Endothelial cell of umbilical vein (primary cell): ENCODE data around the gene TRMT1. TPM values are rescaled to one million over a fixed set of nuclear protein-coding genes. Genes with fewer than 3 reads are reported as not detected.

Experiments used
- BruUV-seq: library from RNA; stranded (reverse); fragments of 400-500 nt; replicated peaks from 2 replicates; lab custom pipeline; 2021; lab: Mats Ljungman, UMichigan
- CTCF ChIA-PET: fragments of 300-600, 350-600 bp; sonication (Branson Sonifier 250); formaldehyde crosslinking; loops from one replicate; lab custom pipeline; 2021; ENCODE audit warnings: antibody characterized with exemption, inconsistent platforms; lab: Charles Lee
- POLR2A ChIA-PET: fragments of 300-600, 350-600 bp; sonication (Branson Sonifier 250); formaldehyde crosslinking; loops from one replicate; lab custom pipeline; 2021; ENCODE audit warnings: antibody characterized with exemption, inconsistent platforms; lab: Charles Lee
- DNase-seq: peaks from one replicate; pipeline ENCODE4 v3.0.0-alpha.2; 2011; ENCODE audit warnings: low read depth, low spot score
- FAIRE-seq: peaks from 2 replicates; lab custom pipeline; 2011; peaks lifted over from hg19 to GRCh38; lab: Jason Lieb, UNC
- H2AFZ ChIP-seq: 2 replicates; pipeline ENCODE4 v1.6.0; 2012; ENCODE audit warnings: low read depth, low read length, control low read depth, inconsistent platforms
- H3K27ac ChIP-seq: 2 replicates; pipeline ENCODE4 v1.5.1; 2011; ENCODE audit warnings: low read depth, mild to moderate bottlenecking, control low read depth, low read length, moderate library complexity; ENCODE audit not compliant: insufficient read depth
- H3K27me3 ChIP-seq, 2 experiments: 2 replicates each; pipeline versions ENCODE4 v1.6.0 to v1.6.1; 2011; ENCODE audit warnings: low read length in 2 of 2, mixed read lengths in 1 of 2; ENCODE audit not compliant: control insufficient read depth in 2 of 2, insufficient read depth in 2 of 2
- H3K36me3 ChIP-seq, 2 experiments: 2 replicates in 1 of 2; 3 replicates in 1 of 2; pipeline ENCODE4 v1.5.1; 2011; ENCODE audit warnings: low read length in 2 of 2, mild to moderate bottlenecking in 1 of 2, moderate library complexity in 1 of 2; ENCODE audit not compliant: control insufficient read depth in 2 of 2, insufficient read depth in 2 of 2; ENCODE audit errors: extremely low read depth in 1 of 2
- H3K4me1 ChIP-seq: 3 replicates; pipeline ENCODE4 v1.5.1; 2011; ENCODE audit warnings: mild to moderate bottlenecking, low read length; ENCODE audit not compliant: control insufficient read depth, insufficient read depth; ENCODE audit errors: extremely low read depth
- H3K4me2 ChIP-seq: 2 replicates; pipeline ENCODE4 v1.6.1; 2011; ENCODE audit warnings: low read length, control low read depth, mixed read lengths; ENCODE audit not compliant: insufficient read depth
- H3K4me3 ChIP-seq, 3 experiments: fragments of 200-600 bp in 1 of 3; sonication (generic), shearing (Covaris generic) in 1 of 3; replicated peaks in 1 of 3; 2 replicates each; pipeline ENCODE4 v1.5.1; 2011 to 2016; ENCODE audit warnings: control low read depth in 3 of 3, low read length in 3 of 3, mild to moderate bottlenecking in 2 of 3, inconsistent platforms in 1 of 3, low read depth in 1 of 3, moderate library complexity in 1 of 3; ENCODE audit not compliant: insufficient read depth in 1 of 3
- H3K79me2 ChIP-seq: 2 replicates; pipeline ENCODE4 v1.6.0; 2012; ENCODE audit warnings: low read length, inconsistent platforms; ENCODE audit not compliant: control insufficient read depth, insufficient read depth
- H3K9ac ChIP-seq: replicated peaks from 2 replicates; pipeline ENCODE3; 2011; ENCODE audit warnings: low read length, control low read depth; ENCODE audit not compliant: insufficient read depth; ENCODE audit errors: extremely low read depth
- H3K9me1 ChIP-seq: replicated peaks from 3 replicates; pipeline ENCODE4 v1.6.0; 2011; ENCODE audit warnings: mild to moderate bottlenecking, low read length; ENCODE audit not compliant: control insufficient read depth, insufficient read depth; ENCODE audit errors: extremely low read depth
- H3K9me3 ChIP-seq: replicated peaks from 2 replicates; pipeline ENCODE4 v1.5.1; 2012; ENCODE audit warnings: low read length, inconsistent platforms; ENCODE audit not compliant: control insufficient read depth, insufficient read depth
- H4K20me1 ChIP-seq: replicated peaks from 2 replicates; pipeline ENCODE3; 2011; ENCODE audit warnings: mild to moderate bottlenecking, low read length; ENCODE audit not compliant: control insufficient read depth, insufficient read depth; ENCODE audit errors: extremely low read depth
- EZH2 ChIP-seq: IDR thresholded peaks from 2 replicates; pipeline ENCODE4 v1.6.1; 2012; ENCODE audit warnings: borderline replicate concordance, low read depth, mild to moderate bottlenecking, moderate library complexity, low read length, inconsistent platforms; ENCODE audit not compliant: severe bottlenecking
- FOS ChIP-seq: IDR thresholded peaks from 2 replicates; pipeline ENCODE4 v1.6.1; 2011; ENCODE audit warnings: mild to moderate bottlenecking, low read length, moderate library complexity, borderline replicate concordance; ENCODE audit not compliant: insufficient read depth
- GATA2 ChIP-seq: IDR thresholded peaks from 2 replicates; pipeline ENCODE4 v1.7.0; 2011; ENCODE audit warnings: low read depth, mild to moderate bottlenecking, moderate library complexity, mixed read lengths, low read length; ENCODE audit not compliant: insufficient read length, insufficient read depth
- JUN ChIP-seq: IDR thresholded peaks from 2 replicates; pipeline ENCODE4 v1.6.1; 2011; ENCODE audit warnings: borderline replicate concordance, low read depth; ENCODE audit not compliant: insufficient read length, insufficient read depth
- MAX ChIP-seq: IDR thresholded peaks from 2 replicates; pipeline ENCODE4 v1.6.1; 2011; ENCODE audit not compliant: insufficient read depth, insufficient read length
- MYC ChIP-seq: IDR thresholded peaks from one replicate; pipeline ENCODE4 v1.6.1; 2011; ENCODE audit warnings: mild to moderate bottlenecking, low read depth, low read length
- POLR2A ChIP-seq: IDR thresholded peaks from 2 replicates; pipeline ENCODE4 v1.6.1; 2012; ENCODE audit warnings: low read depth, mild to moderate bottlenecking, control low read depth, low read length
- POLR2AphosphoS5 ChIP-seq: IDR thresholded peaks from 2 replicates; pipeline ENCODE4 v1.6.1; 2012; ENCODE audit warnings: low read depth, mild to moderate bottlenecking, control low read depth, low read length, moderate library complexity; ENCODE audit not compliant: insufficient read depth
- dilution Hi-C: fragments of 300-500 bp; cut with MboI; formaldehyde crosslinking; loops from one replicate; pipeline ENCODE4 v1.15.0; 2019; ENCODE audit warnings: low sequenced_read_pairs; ENCODE audit not compliant: extremely low pct_ligation_motif_present
- intact Hi-C: fragments of 100-400 bp; cut with micrococcal nuclease; formaldehyde crosslinking; loops from one replicate; pipeline ENCODE4 v1.10.0; 2022
- polyA plus RNA-seq, 4 experiments: library from polyadenylated mRNA; depleted of rRNA in 3 of 4; stranded (reverse) in 3 of 4; unstranded in 1 of 4; fragments of >200 nt; gene quantifications; 2 replicates each; pipeline versions ENCODE4 v1.2.1 to v1.2.3, GENCODE V29; 2011 to 2012; ENCODE audit warnings: missing spikeins in 1 of 4
- total RNA-seq: library from RNA; stranded (reverse); gene quantifications from 2 replicates; pipeline ENCODE4 v1.2.3, GENCODE V29; 2021
- TF ChIP-seq, protein P1 (sequence below), 2 donors: IDR thresholded peaks; 1 replicate in 1 of 2; 2 replicates in 1 of 2; pipeline ENCODE4 v1.5.1; 2011; ENCODE audit warnings: low read length in 2 of 2, mild to moderate bottlenecking in 2 of 2, moderate library complexity in 2 of 2, control low read depth in 1 of 2, inconsistent platforms in 1 of 2, low read depth in 1 of 2; ENCODE audit not compliant: insufficient read depth in 1 of 2; ENCODE audit errors: extremely low read depth in 1 of 2

TRMT1 gene
- total and polyA plus RNA-seq, 2 donors (not counting 3 experiments of a cell fraction or from before 2014, with no cell fraction given) = 46.3 to 53.0 TPM

DNA sequence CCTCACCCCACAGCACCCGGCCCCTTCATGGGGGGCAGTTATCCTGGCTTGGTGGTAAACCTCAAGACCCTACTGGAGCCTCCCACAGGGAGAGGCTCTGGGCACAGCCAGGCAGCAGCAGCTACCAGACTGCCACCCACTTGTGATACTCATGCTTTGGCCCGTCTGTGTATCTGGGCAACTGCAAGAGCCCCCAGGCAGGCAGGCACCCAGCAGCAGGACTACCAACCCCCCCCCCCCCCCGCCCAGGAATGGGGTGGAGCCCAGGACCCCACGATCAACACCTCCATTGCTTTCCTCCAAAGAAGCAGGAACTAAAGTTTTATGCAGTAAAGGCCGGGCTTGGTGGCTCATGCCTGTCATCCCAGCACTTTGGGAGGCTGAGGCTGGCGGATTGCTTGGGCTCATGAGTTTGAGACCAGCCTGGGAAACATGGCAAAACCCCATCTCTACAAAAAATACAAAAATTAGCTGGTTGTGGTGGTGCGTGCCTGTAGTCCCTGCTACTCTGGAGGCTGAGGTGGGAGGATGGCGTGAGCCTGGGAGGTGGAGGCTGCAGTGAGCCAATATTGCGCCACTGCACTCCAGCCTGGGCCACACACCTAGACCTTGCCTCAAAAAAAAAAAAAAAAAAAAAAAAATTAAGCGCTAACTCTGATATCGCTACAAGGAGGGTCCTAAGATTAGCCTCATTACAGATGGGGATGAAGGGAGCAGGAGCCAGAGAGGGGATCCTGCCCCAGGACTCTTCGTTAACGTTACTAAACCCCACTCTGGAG, 12.8 kb downstream of the TRMT1 start:
- Histone ChIP-seq H3K4me2 (no peak overlapping the region), H3K4me3 (no peak overlapping the region), H2AFZ (no peak overlapping the region), H3K27ac (peak overlapping the region; percentile 99), H3K27me3 (no peaks in the 10 kb centered on the region), H4K20me1 (no peaks in the 10 kb centered on the region), H3K36me3 (peaks cover 3 to 8% of the 10 kb centered on the region in 2 experiments), H3K9ac (peak overlapping the region; percentile 69), H3K9me1 (no peaks in the 10 kb centered on the region), H3K9me3 (no peaks in the 10 kb centered on the region), H3K79me2 (peaks cover 30% of the 10 kb centered on the region), H3K4me1 (peaks cover 45% of the 10 kb centered on the region)
- intact Hi-C loops = loop anchor here (2.0 to 5.0 kb wide), 3 partner anchors 144 to 904 kb away; partner anchors contain the start of gene RFX1
- DNase-seq (peak; percentile 29), FAIRE-seq (peak; percentile 35)
- POLR2A ChIA-PET = interaction anchor here (1.2 to 3.2 kb wide), 2 partner anchors 10 to 14 kb away, joined by 3 to 6 read pairs; partner anchors contain the start of gene NACC1
- dilution Hi-C loops = no loop called here
- BruUV-seq = no TSS peak
- TF ChIP-seq FOS = no peak
- TF ChIP-seq GATA2 = no peak
- TF ChIP-seq MYC = no peak
- no peak for TF ChIP-seq MAX
- no peak for TF ChIP-seq POLR2AphosphoS5
- no peak for TF ChIP-seq JUN
- no peak for TF ChIP-seq POLR2A
- TF ChIP-seq, protein P1, sequence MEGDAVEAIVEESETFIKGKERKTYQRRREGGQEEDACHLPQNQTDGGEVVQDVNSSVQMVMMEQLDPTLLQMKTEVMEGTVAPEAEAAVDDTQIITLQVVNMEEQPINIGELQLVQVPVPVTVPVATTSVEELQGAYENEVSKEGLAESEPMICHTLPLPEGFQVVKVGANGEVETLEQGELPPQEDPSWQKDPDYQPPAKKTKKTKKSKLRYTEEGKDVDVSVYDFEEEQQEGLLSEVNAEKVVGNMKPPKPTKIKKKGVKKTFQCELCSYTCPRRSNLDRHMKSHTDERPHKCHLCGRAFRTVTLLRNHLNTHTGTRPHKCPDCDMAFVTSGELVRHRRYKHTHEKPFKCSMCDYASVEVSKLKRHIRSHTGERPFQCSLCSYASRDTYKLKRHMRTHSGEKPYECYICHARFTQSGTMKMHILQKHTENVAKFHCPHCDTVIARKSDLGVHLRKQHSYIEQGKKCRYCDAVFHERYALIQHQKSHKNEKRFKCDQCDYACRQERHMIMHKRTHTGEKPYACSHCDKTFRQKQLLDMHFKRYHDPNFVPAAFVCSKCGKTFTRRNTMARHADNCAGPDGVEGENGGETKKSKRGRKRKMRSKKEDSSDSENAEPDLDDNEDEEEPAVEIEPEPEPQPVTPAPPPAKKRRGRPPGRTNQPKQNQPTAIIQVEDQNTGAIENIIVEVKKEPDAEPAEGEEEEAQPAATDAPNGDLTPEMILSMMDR (IDR thresholded peaks at IDR 0.05; ENCODE audit: extremely low read depth in 1 of 2, insufficient read depth in 1 of 2, low read depth in 1 of 2, low read length in 2 of 2) = no peak
- no peak for TF ChIP-seq EZH2
- CTCF ChIA-PET = interaction anchor here (0.8 to 3.6 kb wide), 9 partner anchors 9 to 138 kb away, joined by 3 to 24 read pairs (median 6); partner anchors contain the start of genes NACC1 and TRMT1
